ENCODE data around the gene LRRC32. TPM values are rescaled to one million over a fixed set of nuclear protein-coding genes. Genes with fewer than 3 reads are reported as not detected.

LRRC32 gene
- total RNA-seq, 1 donor from 2014 or later: 24.4 TPM

DNA sequence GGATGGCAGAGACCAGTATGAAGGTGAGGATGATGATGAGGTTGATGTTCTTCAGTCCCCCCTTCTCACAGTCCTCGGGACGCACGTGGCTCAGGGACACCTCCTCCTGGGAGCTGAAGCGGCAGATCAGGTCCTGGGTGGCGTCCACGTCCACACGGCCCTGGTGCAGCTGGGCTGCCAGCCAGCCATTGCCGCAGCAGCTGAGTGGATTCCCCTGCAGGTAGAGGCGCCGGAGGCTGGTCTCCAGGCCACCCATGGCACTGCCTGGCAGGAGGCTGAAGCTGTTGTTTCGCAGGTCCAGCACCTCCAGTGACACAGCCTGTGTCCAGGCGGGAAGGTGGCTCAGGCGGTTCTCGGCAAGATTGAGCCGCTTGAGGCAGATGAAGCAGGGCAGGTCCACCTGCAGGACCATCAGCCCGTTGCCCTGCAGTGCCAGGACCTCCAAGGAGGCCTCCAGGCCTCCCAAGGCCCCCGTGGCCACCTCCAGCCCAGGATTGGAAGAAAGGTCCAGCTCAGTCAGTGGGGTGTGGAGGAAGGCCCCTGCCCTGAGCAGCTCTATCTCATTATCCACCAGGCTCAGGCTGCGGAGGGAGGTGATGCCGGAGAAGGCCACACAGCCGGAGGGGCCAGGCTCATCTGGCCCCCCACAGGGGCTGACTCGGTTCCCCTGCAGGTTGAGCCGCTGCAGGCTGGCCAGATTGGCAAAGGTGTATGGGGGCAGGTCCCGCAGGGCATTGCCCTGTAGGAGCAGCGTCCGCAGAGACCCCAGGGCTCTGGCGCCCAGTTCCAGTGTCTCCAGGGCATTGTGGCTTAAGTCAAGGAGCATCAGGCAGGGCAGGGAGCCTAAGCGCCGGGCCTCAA, 10.6 kb downstream of the LRRC32 start:
- FAIRE-seq (no peak), DNase-seq (ENCODE audit: low read depth) (no peak)
- H3K27me3 Mint-ChIP-seq (ENCODE audit: low read depth, unreplicated experiment): peaks cover 64% of the 10 kb centered on the region
- no peak overlapping the region for H2AFZ ChIP-seq (ENCODE audit: low read depth, low read length)
- H3K4me2 ChIP-seq (ENCODE audit: low read length): no peak overlapping the region
- H3K27me3 ChIP-seq (ENCODE audit: insufficient read depth, low read length): no peaks in the 10 kb centered on the region
- no peak overlapping the region for H3K4me3 ChIP-seq (ENCODE audit: insufficient read depth, low read depth, low read length)
- TF ChIP-seq EZH2 (IDR thresholded peaks at IDR 0.05; ENCODE audit: insufficient read depth, low read length): no peak
- no peak for TF ChIP-seq CTCF (IDR thresholded peaks at IDR 0.05; ENCODE audit: insufficient read depth, low read depth, low read length)
- H3K4me1 Mint-ChIP-seq (ENCODE audit: low read depth, unreplicated experiment): peaks cover 3% of the 10 kb centered on the region
- no peaks in the 10 kb centered on the region for H4K20me1 ChIP-seq (ENCODE audit: insufficient read depth, low read length)
- H3K36me3 ChIP-seq (ENCODE audit: insufficient read depth, low read length): no peaks in the 10 kb centered on the region
- no peak overlapping the region for H3K27ac Mint-ChIP-seq (ENCODE audit: unreplicated experiment)
- no peak overlapping the region for H3K9ac ChIP-seq (ENCODE audit: low read length)
- peaks cover 5% of the 10 kb centered on the region for H3K4me1 ChIP-seq (ENCODE audit: insufficient read depth, low read length)
- no peak overlapping the region for H3K4me3 Mint-ChIP-seq (ENCODE audit: unreplicated experiment)
- H3K27ac ChIP-seq (ENCODE audit: low read depth, low read length): no peak overlapping the region
- peaks cover 35% of the 10 kb centered on the region for H3K36me3 Mint-ChIP-seq (ENCODE audit: low read depth, unreplicated experiment)
- H3K79me2 ChIP-seq (ENCODE audit: insufficient read depth, low read length): no peaks in the 10 kb centered on the region
- H3K9me3 Mint-ChIP-seq (ENCODE audit: unreplicated experiment): peaks cover 2% of the 10 kb centered on the region
- no peaks in the 10 kb centered on the region for H3K9me3 ChIP-seq (ENCODE audit: insufficient read depth, low read depth, low read length)

DNA sequence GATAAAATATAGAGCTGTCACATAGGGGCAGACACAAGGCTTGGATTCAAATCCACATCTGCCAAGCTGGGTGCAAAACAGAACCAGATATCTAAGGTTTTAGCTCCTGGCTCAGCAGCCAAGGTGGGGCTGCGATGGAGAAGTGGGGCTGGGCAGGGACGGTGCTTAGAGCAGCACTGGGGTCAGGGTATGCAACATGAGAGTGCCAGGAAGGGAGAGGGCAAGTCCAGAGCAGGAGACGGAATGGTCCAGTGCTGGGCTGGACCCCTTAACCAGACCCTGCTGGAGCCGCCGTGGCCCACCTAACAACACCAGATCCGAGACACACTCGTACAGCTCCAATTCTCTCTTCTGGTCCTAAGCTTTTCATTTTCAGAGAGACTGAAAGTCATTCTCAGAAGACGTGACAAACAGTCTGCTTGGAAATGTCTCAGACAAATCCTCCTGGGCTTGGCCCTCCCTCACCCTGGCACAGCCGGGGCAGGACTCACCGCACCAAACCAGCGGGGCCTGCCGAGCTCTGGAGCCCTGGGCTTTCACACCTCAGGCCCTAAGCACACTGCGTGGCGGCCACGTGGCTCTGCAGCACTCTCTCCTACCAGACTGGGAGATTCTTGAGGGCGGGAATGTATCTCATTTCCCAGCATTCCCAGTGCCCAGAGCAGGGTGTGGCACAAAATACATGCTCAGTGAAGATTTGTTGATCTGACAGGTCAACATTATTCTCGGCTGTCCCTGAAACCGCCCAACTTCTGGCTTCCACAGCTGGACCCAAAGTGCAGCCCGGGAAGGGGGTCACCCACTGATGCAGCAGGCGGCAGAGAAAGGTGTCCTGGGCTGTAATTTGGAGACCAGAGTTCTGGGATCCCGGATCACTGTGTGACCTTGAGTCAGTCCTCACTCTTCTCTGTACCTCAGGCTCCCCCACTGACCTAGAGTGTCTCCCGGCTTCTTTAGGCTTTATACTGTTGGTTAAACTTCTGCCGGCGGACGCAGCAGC, 11.6 kb downstream of the LRRC32 start:
- no peaks in the 10 kb centered on the region for H3K9me3 Mint-ChIP-seq (ENCODE audit: unreplicated experiment)
- no peaks in the 10 kb centered on the region for H3K36me3 ChIP-seq (ENCODE audit: insufficient read depth, low read length)
- H3K79me2 ChIP-seq (ENCODE audit: insufficient read depth, low read length): no peaks in the 10 kb centered on the region
- peaks cover 10% of the 10 kb centered on the region for H3K4me1 ChIP-seq (ENCODE audit: insufficient read depth, low read length)
- no peak for TF ChIP-seq EZH2 (IDR thresholded peaks at IDR 0.05; ENCODE audit: insufficient read depth, low read length)
- no peak for TF ChIP-seq CTCF (IDR thresholded peaks at IDR 0.05; ENCODE audit: insufficient read depth, low read depth, low read length)
- no peak overlapping the region for H3K4me3 ChIP-seq (ENCODE audit: insufficient read depth, low read depth, low read length)
- no peaks in the 10 kb centered on the region for H3K9me3 ChIP-seq (ENCODE audit: insufficient read depth, low read depth, low read length)
- H2AFZ ChIP-seq (ENCODE audit: low read depth, low read length): no peak overlapping the region
- no peak overlapping the region for H3K27ac ChIP-seq (ENCODE audit: low read depth, low read length)
- H3K4me1 Mint-ChIP-seq (ENCODE audit: low read depth, unreplicated experiment): peaks cover 7% of the 10 kb centered on the region
- DNase-seq (ENCODE audit: low read depth): no peak
- H3K27me3 Mint-ChIP-seq (ENCODE audit: low read depth, unreplicated experiment): peaks cover 57% of the 10 kb centered on the region
- no peak overlapping the region for H3K27ac Mint-ChIP-seq (ENCODE audit: unreplicated experiment)
- H3K9ac ChIP-seq (ENCODE audit: low read length): no peak overlapping the region
- H3K4me2 ChIP-seq (ENCODE audit: low read length): no peak overlapping the region
- FAIRE-seq: no peak
- H3K4me3 Mint-ChIP-seq (ENCODE audit: unreplicated experiment): no peak overlapping the region
- no peaks in the 10 kb centered on the region for H3K27me3 ChIP-seq (ENCODE audit: insufficient read depth, low read length)
- H4K20me1 ChIP-seq (ENCODE audit: insufficient read depth, low read length): no peaks in the 10 kb centered on the region
- H3K36me3 Mint-ChIP-seq (ENCODE audit: low read depth, unreplicated experiment): peaks cover 33% of the 10 kb centered on the region

All from astrocyte (in vitro differentiated cells and primary cell).